SK-MEL-5 (cell line): ENCODE measurements around the gene SPESP1. TPM values are rescaled to one million over a fixed set of nuclear protein-coding genes. Genes with fewer than 3 reads are reported as not detected.
A peak's percentile ranks its signal among the peaks of the same experiment; 100 is the strongest.

Experiments
- DNase-seq: peaks from one replicate; pipeline ENCODE4 v3.0.0-alpha.2; 2016; ENCODE audit warnings: low read depth, low spot score
- in situ Hi-C: cut with HindIII; loops from 2 replicates; pipeline ENCODE4 v1.10.0; 2016; ENCODE audit warnings: low sequenced_read_pairs, high pct_unique_total_duplicates, low pct_unique_long_range_greater_than_20kb
- polyA plus RNA-seq, 2 experiments: library from polyadenylated mRNA; depleted of rRNA; stranded (reverse); fragments of >200 nt; gene quantifications; 2 replicates each; pipeline ENCODE4 v1.2.3, GENCODE V29; 2015
- total RNA-seq: library from RNA; depleted of rRNA; stranded (reverse); fragments of >200 nt; shearing (Covaris generic); gene quantifications from 2 replicates; pipeline ENCODE4 v1.2.3, GENCODE V29; 2014; rRNA removed

Gene SPESP1
- 148 and 159 TPM in 2 replicates for total RNA-seq
- 60.5 and 65.6 TPM in 2 replicates for polyA plus RNA-seq (2015; cell fraction: cytosol; rRNA removed)
- 9.8 and 28.6 TPM in 2 replicates for polyA plus RNA-seq (2015; cell fraction: nucleus; rRNA removed)

DNA sequence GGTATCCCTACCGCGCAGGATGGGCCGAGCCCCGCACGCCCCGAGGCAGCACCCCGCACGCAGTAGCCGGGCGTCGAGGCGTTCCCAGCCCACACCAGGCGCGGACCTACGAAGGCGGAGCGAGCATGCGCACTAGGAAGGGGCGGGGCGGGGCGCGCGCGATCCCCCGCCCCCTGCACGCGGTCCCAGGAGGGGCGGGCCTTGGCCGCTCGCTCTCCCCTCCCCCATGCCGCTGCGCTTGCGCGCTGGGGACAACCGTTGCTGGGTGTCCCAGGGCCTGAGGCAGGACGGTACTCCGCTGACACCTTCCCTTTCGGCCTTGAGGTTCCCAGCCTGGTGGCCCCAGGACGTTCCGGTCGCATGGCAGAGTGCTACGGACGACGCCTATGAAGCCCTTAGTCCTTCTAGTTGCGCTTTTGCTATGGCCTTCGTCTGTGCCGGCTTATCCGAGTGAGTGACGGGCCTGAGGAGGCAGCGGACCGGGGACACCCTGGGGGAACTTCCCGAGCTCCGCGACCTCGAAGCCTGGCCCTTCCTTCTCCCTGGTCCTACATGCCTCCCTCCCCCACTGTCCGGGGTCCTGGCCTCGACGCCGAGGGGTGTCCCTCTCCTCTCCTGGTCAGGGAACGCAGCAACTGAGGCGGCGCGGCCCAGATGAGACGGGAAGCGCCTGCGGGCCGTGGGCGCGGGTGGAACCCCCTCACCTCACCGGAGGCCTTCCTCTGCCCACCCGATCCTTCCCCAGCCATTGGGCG is at the start of gene SPESP1:
TSS of gene SPESP1 (plus strand) at position 258 of the 755 bp plus-strand sequence. CDS start at position 387, 129 bp downstream.
- in situ Hi-C loops, result no loop called here
- DNase-seq, result peak; percentile 87

DNA sequence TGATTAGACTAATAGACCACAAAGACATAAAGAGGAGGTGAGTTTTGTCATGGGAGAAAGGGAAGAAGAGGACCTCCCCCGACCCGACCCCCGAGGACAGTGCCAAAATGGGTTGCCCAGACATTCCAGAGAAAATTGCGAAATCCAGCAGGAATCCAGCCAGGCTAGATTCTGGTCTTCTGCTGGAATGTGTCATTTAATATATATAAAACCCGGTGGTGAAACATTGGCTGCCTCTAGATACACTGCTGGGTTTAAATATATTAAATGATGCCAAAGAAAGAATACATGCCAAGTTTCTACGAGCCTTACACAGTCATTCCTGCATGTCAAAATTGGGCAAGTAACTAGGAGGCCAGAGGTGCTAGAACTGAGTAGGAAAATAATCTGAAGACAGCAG is 45.3 kb upstream of the SPESP1 start:
- no peak for DNase-seq
- in situ Hi-C loops, result no loop called here

DNA sequence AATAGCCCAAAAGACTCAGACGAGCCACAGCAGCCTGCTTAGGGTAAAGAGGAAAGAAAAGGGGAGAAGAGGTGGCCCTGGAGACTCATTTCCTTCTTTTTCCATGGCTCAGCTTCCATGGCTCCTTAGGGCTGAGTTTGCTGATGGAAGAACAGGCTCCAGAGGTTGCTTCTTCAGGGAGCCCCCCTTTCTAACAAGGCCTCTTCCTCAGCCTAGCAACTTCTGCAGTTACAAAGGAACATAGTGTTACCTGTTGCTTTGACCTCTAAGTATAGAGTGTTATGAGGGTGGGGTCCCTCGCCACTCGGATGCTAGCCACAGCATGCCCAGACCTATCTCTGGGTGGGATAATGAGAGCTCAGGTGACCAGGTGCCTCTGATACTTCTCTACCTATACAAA is 43.2 kb upstream of the SPESP1 start:
- DNase-seq, result no peak
- in situ Hi-C loops, result no loop called here

DNA sequence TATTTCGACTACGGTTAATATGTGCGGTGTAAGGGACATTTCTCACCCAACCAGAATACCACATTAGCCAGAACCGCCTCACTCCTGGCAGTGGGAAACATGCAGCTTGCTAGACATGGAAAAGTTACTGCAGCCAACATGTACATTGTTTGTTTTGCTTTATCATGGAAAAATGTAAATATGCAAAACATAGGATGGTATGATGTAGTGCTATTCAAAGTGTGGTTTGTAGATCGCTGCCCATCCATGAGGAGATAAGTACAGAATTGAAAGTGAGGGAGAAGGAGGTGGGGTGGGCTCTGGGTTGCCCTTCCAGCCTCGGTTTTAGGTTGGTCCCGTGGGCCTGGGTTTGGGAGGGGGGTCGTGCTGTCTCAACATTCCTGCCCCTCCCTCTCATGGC is 42.5 kb upstream of the SPESP1 start:
- no peak for DNase-seq
- in situ Hi-C loops, result no loop called here

DNA sequence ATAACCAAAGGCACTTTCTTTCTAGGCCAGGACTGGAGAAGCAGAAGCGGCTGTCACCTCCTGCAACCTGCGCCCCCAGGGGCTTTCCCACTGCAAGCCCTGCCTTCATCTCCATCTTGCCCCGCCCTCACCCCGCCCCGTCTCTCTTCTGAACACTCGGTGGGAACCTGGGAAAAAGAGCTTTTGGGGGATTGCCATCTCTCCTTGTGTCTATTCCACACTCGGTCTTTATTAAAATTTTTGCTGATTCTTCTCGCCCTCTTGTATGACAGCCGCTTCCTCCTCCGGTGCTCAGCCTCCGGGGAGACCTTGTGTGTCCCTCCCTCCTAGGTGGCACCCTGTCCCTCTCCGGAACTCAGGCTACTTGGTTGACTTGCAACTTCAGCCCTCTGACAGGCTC is 41.9 kb upstream of the SPESP1 start:
- no peak for DNase-seq
- in situ Hi-C loops, result no loop called here

DNA sequence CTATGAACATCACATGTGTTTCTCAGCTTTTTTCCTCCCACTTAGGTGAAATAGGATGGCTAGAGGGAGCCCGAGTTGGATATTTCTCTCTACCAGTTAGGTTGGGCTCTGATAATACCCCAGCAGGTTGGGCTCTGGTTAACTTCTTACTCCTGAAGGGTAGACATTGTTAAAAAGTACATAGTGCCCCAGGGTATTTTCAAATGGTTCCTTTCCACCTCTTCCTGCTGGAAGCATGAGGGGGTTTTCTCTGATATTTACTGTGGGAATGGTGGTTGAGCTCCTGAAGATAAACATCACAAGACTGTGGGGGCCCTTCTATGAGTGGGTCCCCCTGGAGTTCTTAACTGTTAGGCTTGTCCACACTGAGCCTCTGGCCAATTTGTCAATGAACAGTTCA is 36.1 kb upstream of the SPESP1 start:
- DNase-seq, result peak; percentile 15
- in situ Hi-C loops, result no loop called here

DNA sequence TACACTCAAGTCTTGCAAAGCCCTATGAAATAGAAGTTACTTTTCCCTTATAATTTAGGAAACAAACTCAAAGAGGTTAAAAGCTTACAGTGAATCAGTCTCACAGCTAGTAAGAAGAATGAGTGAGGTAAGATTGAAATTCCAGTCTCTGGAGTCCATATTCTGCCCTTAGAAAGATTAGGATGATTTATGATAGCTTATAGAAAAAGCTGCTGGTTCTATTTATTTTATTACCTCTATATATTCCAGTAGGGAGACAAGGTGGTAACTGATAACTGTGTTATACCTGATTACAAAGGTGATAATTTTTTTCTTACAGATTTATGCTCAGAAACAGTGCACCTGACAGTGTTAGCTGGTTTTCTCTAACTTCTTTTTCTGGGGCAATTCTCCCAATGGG is 34.1 kb upstream of the SPESP1 start:
- DNase-seq, result no peak
- in situ Hi-C loops, result no loop called here

DNA sequence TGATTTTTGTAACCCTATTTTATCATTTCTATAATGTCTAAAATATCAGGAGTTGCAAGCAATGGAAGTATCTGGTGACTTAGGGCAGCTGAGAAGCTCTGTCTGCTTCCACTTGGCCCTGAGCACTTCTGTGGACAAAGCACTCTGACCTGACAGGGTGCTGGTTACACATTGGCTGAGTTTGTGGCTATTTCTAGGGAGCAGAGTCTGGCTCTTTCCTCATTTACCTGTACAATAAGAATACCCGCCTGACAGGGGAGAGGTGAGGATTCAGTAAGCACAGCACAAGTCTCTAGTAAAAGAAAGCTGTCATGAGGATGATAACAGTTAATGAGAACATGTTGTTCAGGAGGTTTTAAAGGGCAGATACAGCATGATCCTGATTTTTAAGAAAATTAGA is 33.3 kb upstream of the SPESP1 start:
- no peak for DNase-seq
- in situ Hi-C loops, result no loop called here

DNA sequence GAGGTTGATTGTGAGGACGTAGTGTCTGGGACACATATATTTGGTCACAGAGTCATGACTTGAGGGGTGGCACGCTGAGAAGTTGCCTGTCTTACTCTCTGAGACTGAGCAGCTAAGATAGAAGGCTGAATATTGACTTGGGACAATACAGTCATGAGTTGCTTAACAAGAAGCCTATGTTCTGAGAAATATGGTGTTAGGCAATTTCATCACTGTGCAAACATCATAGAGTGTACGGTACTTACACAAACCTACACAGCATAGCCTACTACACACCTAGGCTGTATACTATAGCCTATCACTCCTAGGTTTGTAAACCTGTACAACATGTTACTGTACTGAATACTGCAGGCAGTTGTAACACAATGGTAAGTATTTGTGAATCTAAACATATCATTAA is 30.3 kb upstream of the SPESP1 start:
- no peak for DNase-seq
- in situ Hi-C loops, result no loop called here

DNA sequence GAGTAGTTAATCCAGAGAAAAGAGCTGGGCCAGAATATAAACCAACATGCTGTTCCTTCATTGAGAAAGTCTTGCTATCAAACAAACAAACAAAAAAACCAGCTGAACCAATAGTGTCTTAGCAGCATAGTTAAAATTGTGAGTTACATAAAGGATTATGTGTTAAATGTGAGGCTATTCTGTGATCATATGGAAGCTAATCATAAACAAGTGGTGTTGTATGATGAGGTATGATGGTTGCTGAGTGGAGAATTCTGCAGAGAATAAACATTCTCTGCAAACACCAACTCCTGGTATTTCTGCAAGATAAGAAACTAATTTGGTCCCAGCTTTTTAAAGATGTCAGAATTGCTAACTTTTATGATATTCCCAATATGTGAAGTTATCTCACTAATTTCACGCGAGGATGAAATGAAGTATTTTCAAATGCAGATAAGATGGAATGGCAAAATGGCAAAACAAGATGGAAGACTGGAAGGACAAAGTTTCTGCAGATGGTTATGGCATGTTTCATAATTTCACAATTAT is 22.9 kb upstream of the SPESP1 start:
- in situ Hi-C loops, result no loop called here
- DNase-seq, result no peak

DNA sequence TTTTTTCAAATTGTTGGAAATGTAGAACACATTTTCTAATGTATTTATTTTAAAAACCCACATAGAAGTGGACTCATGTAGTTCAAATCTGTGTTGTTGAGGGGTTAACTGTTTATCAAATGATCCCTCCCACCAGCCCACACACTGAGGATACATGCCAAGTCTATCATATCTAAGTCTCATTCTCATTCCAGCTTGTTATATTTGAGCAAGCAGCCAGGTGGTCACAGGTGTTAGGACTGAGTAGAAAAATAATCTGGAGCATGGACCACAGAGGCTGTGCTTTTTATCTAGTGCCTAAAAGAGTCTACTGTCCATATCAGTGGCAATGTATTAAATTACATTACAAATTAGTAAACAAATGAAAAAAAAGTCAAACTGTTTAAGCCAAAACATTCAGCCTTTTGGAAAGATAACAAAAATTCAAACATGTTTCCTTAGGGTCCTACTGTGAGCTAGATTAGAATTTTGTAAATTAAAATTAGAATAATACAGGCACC is 20.7 kb upstream of the SPESP1 start:
- no peak for DNase-seq
- in situ Hi-C loops, result no loop called here

DNA sequence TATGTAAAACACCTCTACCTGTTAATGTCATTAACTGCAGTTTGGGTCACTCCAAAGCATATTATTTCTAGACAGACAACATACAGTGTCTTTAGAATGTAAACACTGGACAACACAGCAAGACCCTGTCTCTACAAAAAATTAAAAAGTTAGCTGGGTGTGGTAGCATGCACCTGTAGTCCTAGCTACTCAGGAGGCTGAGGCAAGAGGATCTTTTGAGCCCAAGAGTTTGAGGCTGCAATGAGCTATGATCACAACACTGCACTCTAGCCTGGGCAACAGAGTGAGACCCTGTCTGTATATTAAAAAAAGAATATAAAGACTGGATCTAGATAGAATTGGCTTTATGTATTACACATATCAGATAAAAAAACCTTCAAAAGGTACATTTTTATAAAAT is 20.0 kb upstream of the SPESP1 start:
- DNase-seq, result no peak
- in situ Hi-C loops, result no loop called here

DNA sequence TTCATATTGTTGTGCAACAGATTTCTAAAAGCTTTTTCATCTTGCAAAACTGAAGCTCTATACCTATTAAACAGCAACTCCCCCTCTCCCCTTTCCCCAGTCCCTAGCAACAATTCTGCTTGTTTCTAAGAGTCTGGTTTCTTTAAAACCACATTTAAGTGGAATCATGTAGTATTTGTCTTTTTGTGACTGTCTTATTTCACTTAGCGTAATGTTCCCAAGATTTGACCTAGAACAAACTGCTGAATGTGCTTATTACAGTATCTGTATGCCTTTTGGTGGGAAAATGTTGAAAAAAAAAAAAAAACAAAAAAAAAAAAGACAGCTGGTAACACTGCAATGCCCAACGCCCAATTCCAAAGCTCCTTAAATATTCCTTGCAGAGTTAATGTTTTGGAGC is 19.5 kb upstream of the SPESP1 start:
- DNase-seq, result no peak
- in situ Hi-C loops, result no loop called here

DNA sequence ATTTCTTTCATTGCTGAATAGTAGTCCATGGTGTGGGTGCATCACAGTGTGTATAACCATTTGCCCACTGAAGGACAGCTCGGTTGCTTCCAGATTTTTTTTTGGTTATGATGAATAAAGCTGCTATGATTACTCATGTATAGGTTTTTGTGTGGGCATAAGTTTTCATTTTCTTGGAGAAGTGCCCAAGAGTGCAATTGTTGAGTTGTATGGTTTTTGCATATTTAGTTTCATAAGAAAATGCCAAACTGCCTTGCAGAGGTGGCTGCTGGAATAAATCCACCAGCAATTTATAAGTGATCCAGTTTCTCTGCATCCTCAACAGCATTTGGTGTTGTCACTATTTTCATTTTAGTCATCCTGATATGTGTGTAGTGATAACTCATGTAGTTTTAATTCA is 8.4 kb upstream of the SPESP1 start:
- DNase-seq, result no peak
- in situ Hi-C loops, result no loop called here

DNA sequence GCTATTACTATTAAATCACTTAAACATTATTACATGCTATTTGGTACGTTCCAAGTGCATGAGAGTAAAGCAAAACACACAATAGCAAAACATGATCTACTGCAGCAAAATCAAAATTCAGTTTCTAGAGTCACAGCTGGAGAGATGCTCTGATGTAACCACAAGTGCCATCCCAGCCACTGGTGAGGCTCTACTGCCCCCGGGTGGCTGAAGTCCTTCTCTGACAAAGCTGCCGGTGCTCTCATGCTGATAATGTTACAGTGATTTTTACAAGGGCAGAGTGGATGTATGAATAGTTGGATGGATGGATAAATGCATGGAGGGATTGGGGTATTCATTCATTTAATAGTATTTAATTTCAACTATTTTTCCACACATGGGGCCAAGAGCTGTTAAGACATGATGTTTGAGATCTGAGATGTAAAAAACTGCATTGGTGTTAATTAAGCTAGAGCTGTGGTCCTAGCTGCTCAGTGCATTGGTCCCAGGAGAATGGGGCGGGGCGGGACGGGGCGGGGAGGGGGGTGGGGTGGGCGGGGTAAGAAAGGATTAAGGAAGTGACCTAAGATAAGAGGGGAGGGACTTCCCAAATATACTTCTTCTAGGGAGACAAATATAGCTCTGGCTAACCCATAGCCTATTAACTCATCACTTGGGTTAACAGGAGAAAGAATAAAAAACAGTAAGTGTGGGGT is 5.3 kb upstream of the SPESP1 start:
- in situ Hi-C loops, result no loop called here
- peak; percentile 89 for DNase-seq

DNA sequence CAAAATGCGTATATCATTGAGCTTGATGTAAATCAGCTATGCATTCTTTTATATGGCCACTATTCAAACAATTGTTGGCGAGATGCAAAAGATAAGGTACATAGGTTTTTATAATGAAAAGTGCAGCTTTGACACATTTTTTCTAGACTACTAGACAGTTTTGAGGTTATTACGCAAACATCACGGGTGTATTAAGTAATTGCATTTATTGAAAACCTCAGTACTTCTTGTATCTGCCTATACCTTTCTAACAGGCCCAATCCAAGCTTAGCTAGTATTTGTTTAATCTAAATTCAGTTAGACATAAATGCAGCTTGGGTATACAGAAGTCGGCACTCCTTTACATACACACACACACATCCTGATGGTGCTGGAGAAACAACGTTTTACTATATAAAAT is 2.7 kb downstream of the SPESP1 start:
- in situ Hi-C loops, result no loop called here
- no peak for DNase-seq

DNA sequence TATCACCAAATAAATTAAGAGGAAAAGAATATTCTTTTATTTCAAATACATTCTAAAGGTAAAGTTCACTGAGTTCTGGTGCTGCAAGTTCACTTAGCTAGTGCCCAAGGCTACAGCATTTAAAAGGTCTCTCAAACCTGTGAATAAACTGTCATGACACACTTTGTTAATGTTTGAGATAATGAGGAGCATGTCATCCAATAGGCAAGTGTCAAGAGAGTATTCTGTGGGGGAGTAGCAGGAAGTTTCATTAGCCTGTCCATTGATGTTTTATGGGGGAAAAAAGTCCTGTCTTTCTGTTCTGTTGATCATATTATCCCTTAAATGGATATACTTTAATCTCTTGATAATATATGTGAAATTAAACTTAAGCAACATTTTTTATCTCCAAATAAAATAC is 4.0 kb downstream of the SPESP1 start:
- in situ Hi-C loops, result no loop called here
- no peak for DNase-seq

DNA sequence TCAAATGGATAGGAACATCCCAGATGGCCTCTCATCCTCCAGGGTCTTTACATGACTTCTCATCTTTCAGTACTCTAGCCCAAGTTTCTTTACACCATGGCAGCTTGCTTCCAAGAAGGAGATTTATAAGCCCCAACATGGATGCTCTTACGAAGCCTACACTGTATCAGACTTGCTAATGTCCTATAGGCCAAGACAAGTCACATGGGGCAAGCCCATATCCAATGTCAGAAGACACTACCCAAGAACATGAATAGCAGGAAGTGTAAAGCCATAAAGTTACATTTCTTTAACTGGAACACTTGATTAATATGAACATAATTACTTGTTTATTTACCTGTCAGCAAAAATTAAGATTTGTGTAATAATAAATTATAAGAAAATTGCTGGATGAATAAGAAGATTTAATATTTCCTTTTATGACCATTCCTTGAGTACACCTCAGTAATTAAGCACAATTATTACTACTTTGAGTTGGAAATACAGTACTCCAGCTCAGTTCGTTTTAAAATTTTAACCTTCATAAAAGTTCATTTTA is 5.1 kb downstream of the SPESP1 start:
- DNase-seq, result no peak
- in situ Hi-C loops, result no loop called here
